Left ventricle myocardium inferior (tissue), 1 donor: ENCODE results near the gene PLPP1. TPM values are rescaled to one million over a fixed set of nuclear protein-coding genes. Genes with fewer than 3 reads are reported as not detected.

ENCODE experiments used
- DNase-seq: peaks from one replicate; pipeline ENCODE4 v3.0.0-alpha.2; 2020
- H3K27ac ChIP-seq: fragments of 200-600 bp; replicated peaks from 2 replicates; pipeline ENCODE4 v1.8.0; 2021
- H3K27me3 ChIP-seq: fragments of 200-600 bp; 2 replicates; pipeline ENCODE4 v1.8.0; 2021; ENCODE audit warnings: low read depth
- H3K36me3 ChIP-seq: fragments of 200-600 bp; 2 replicates; pipeline ENCODE4 v1.8.0; 2021
- H3K4me1 ChIP-seq: fragments of 200-600 bp; 2 replicates; pipeline ENCODE4 v1.8.0; 2021
- H3K4me3 ChIP-seq: fragments of 200-600 bp; 2 replicates; pipeline ENCODE4 v1.8.0; 2021; ENCODE audit warnings: mild to moderate bottlenecking, moderate library complexity
- H3K9me3 ChIP-seq: fragments of 200-600 bp; replicated peaks from 2 replicates; pipeline ENCODE4 v1.8.0; 2021
- CTCF ChIP-seq: fragments of 200-600 bp; IDR thresholded peaks from 2 replicates; pipeline ENCODE4 v1.8.0; 2021; ENCODE audit warnings: antibody characterized with exemption, mild to moderate bottlenecking, borderline replicate concordance
- intact Hi-C: fragments of 100-400 bp; cut with micrococcal nuclease; formaldehyde crosslinking; loops from one replicate; pipeline ENCODE4 v1.11.0; 2022
- total RNA-seq: library from RNA; stranded (reverse); fragmentation: NEBNext Ultra II Directional; extraction: Animal tissue kit (Norgen Biotek cat#: 25700); gene quantifications from one replicate; pipeline ENCODE4 v1.2.1, GENCODE V29; 2021
- donor health status: DM: no; HTN: yes; CAD: no; lungs with severe emphysema.

PLPP1 gene
- total RNA-seq, 1 donor from 2014 or later: 72.6 TPM

- Histone ChIP-seq H3K27me3 (no peaks in the 10 kb centered on the region), H3K27ac (peak overlapping the region; percentile 85), H3K4me3 (no peak overlapping the region), H3K4me1 (peaks cover 86% of the 10 kb centered on the region), H3K36me3 (peaks cover 14% of the 10 kb centered on the region), H3K9me3 (no peaks in the 10 kb centered on the region)
- no peak for DNase-seq
- no peak for TF ChIP-seq CTCF
- intact Hi-C loops: no loop called here
These were observed 92.8 kb downstream of the PLPP1 start for GRCh38 chr5:55441954-55442353.

- no peak for TF ChIP-seq CTCF
- peak overlapping the region; percentile 85 for H3K27ac ChIP-seq
- H3K4me1 ChIP-seq: peaks cover 84% of the 10 kb centered on the region
- H3K27me3 ChIP-seq: no peaks in the 10 kb centered on the region
- H3K4me3 ChIP-seq: no peak overlapping the region
- no peak for DNase-seq
- H3K36me3 ChIP-seq: peaks cover 20% of the 10 kb centered on the region
- no peaks in the 10 kb centered on the region for H3K9me3 ChIP-seq
- intact Hi-C loops: no loop called here
These were observed 93.5 kb downstream of the PLPP1 start for GRCh38 chr5:55441107-55441771.

- Histone ChIP-seq H3K27ac (peak overlapping the region; percentile 85), H3K4me3 (no peak overlapping the region), H3K4me1 (peaks cover 82% of the 10 kb centered on the region), H3K9me3 (no peaks in the 10 kb centered on the region), H3K36me3 (peaks cover 24% of the 10 kb centered on the region), H3K27me3 (no peaks in the 10 kb centered on the region)
- intact Hi-C loops: no loop called here
- DNase-seq: no peak
- TF ChIP-seq CTCF: no peak
These were observed 94.5 kb downstream of the PLPP1 start for GRCh38 chr5:55440188-55440646.

- no peaks in the 10 kb centered on the region for H3K9me3 ChIP-seq
- H3K4me3 ChIP-seq: no peak overlapping the region
- peaks cover 82% of the 10 kb centered on the region for H3K4me1 ChIP-seq
- H3K27ac ChIP-seq: peak overlapping the region; percentile 85
- DNase-seq: no peak
- H3K27me3 ChIP-seq: no peaks in the 10 kb centered on the region
- intact Hi-C loops: no loop called here
- TF ChIP-seq CTCF: no peak
- H3K36me3 ChIP-seq: peaks cover 24% of the 10 kb centered on the region
These were observed 95.8 kb downstream of the PLPP1 start for GRCh38 chr5:55438998-55439397.

- Histone ChIP-seq H3K27ac (peak overlapping the region; percentile 85), H3K4me3 (no peak overlapping the region), H3K4me1 (peaks cover 75% of the 10 kb centered on the region), H3K27me3 (no peaks in the 10 kb centered on the region), H3K36me3 (peaks cover 29% of the 10 kb centered on the region), H3K9me3 (no peaks in the 10 kb centered on the region)
- intact Hi-C loops: no loop called here
- no peak for DNase-seq
- no peak for TF ChIP-seq CTCF
These were observed 96.9 kb downstream of the PLPP1 start for GRCh38 chr5:55437859-55438206.
